ENCODE data around the gene SDHB.

GRCh38 chr1:17078991-17079868, 25.4 kb upstream of the SDHB start:
- TF ChIP-seq CTCF (conservative IDR thresholded peaks at IDR 0.05; ENCODE audit: low read depth, low read length) (no peak), EZH2 (IDR thresholded peaks at IDR 0.05; ENCODE audit: low read length, unreplicated experiment) (no peak), EZH2phosphoT487 (IDR thresholded peaks at IDR 0.05; ENCODE audit: borderline replicate concordance, low read length) (no peak)
